HepG2 (cell line): Measurements from ENCODE around the gene S100P. TPM values are rescaled to one million over a fixed set of nuclear protein-coding genes. Genes with fewer than 3 reads are reported as not detected.

Experiments used
- ARNTL ChIP-seq: sonication (generic); formaldehyde crosslinking; IDR thresholded peaks from 2 replicates; pipeline ENCODE4 v1.4.0; 2020; ENCODE audit warnings: mild to moderate bottlenecking, missing genetic modification reagents
- EED ChIP-seq: sonication (generic); formaldehyde crosslinking; IDR thresholded peaks from 2 replicates; pipeline ENCODE4 v1.5.0; 2020; ENCODE audit warnings: mild to moderate bottlenecking, missing genetic modification reagents
- ETV6 ChIP-seq: sonication (generic); formaldehyde crosslinking; conservative IDR thresholded peaks from 2 replicates; pipeline ENCODE4 v1.4.0; 2020; ENCODE audit warnings: missing genetic modification reagents
- GATA4 ChIP-seq: sonication (generic); IDR thresholded peaks from 2 replicates; pipeline ENCODE4 v1.6.1; 2016; ENCODE audit warnings: antibody characterized with exemption, low read depth, borderline replicate concordance
- KIAA2018 ChIP-seq: sonication (generic); formaldehyde crosslinking; IDR thresholded peaks from 2 replicates; pipeline ENCODE4 v1.5.0; 2020; ENCODE audit warnings: mild to moderate bottlenecking, missing genetic modification reagents, borderline replicate concordance
- MTERF4 ChIP-seq: sonication (generic); formaldehyde crosslinking; IDR thresholded peaks from 2 replicates; pipeline ENCODE4 v1.8.0; 2023; ENCODE audit warnings: mild to moderate bottlenecking, missing genetic modification reagents
- MTF2 ChIP-seq: sonication (generic); formaldehyde crosslinking; IDR thresholded peaks from 2 replicates; pipeline ENCODE4 v1.5.0; 2020; ENCODE audit warnings: missing genetic modification reagents, borderline replicate concordance
- RBFOX2 ChIP-seq: fragments of 200-400 bp; formaldehyde crosslinking; IDR thresholded peaks from 2 replicates; pipeline ENCODE4 v1.6.1; 2017; ENCODE audit warnings: low read depth, mild to moderate bottlenecking, low read length
- SMAD1 ChIP-seq: sonication (generic); formaldehyde crosslinking; IDR thresholded peaks from 2 replicates; pipeline ENCODE4 v1.4.0; 2020; ENCODE audit warnings: missing genetic modification reagents, low read depth, mild to moderate bottlenecking, borderline replicate concordance
- ZKSCAN5 ChIP-seq: sonication (generic); formaldehyde crosslinking; IDR thresholded peaks from 2 replicates; pipeline ENCODE4 v1.5.1; 2020; ENCODE audit warnings: mild to moderate bottlenecking, missing genetic modification reagents
- ZNF251 ChIP-seq: sonication (generic); formaldehyde crosslinking; IDR thresholded peaks from 2 replicates; pipeline ENCODE4 v1.9.0; 2021; ENCODE audit warnings: mild to moderate bottlenecking, missing genetic modification reagents
- ZNF256 ChIP-seq: sonication (generic); formaldehyde crosslinking; conservative IDR thresholded peaks from 2 replicates; pipeline ENCODE4 v1.4.0; 2020; ENCODE audit warnings: missing genetic modification reagents
- ZNF33A ChIP-seq: sonication (generic); formaldehyde crosslinking; IDR thresholded peaks from 2 replicates; pipeline ENCODE4 v1.5.1; 2020; ENCODE audit warnings: missing genetic modification reagents, mild to moderate bottlenecking, moderate library complexity, borderline replicate concordance
- ZNF577 ChIP-seq: sonication (generic); formaldehyde crosslinking; IDR thresholded peaks from 2 replicates; pipeline ENCODE4 v1.4.0; 2020; ENCODE audit warnings: mild to moderate bottlenecking, low read depth, missing genetic modification reagents, borderline replicate concordance
- ZNF674 ChIP-seq: sonication (generic); formaldehyde crosslinking; IDR thresholded peaks from 2 replicates; pipeline ENCODE4 v1.5.0; 2020; ENCODE audit warnings: low read depth, mild to moderate bottlenecking, missing genetic modification reagents
- ZSCAN22 ChIP-seq: sonication (generic); formaldehyde crosslinking; IDR thresholded peaks from 2 replicates; pipeline ENCODE4 v1.4.0; 2020; ENCODE audit warnings: mild to moderate bottlenecking, missing genetic modification reagents
- polyA plus RNA-seq, 8 experiments: library from polyadenylated mRNA; depleted of rRNA in 3 of 8; stranded (reverse) in 7 of 8; unstranded in 1 of 8; fragments of >200 nt; fragmentation: Illumina TruSeq in 4 of 8; extraction: Trizol in 4 of 8; gene quantifications; 2 replicates each; pipeline versions ENCODE4 v1.2.1 to v1.2.3, GENCODE V29; 2011 to 2016; ENCODE audit warnings: low read depth in 4 of 8, missing spikeins in 1 of 8, mixed read lengths in 1 of 8; ENCODE audit not compliant: insufficient read depth in 1 of 8
- total RNA-seq, 5 experiments: library from RNA; depleted of rRNA; stranded (reverse); fragments of >200 nt; fragmentation: Illumina TruSeq; extraction: Trizol; gene quantifications; 2 replicates each; pipeline ENCODE4 v1.2.3, GENCODE V29; 2016; ENCODE audit warnings: low read depth in 1 of 5
- TF ChIP-seq, protein P1 (sequence below): sonication (generic); formaldehyde crosslinking; conservative IDR thresholded peaks from 2 replicates; pipeline ENCODE4 v1.4.0; 2020; ENCODE audit warnings: missing genetic modification reagents

The S100P gene
- total and polyA plus RNA-seq, 2 of the 13 experiments (the other 11 are each of a cell fraction or from before 2014, with no cell fraction given), result 278 to 1,649 TPM

DNA sequence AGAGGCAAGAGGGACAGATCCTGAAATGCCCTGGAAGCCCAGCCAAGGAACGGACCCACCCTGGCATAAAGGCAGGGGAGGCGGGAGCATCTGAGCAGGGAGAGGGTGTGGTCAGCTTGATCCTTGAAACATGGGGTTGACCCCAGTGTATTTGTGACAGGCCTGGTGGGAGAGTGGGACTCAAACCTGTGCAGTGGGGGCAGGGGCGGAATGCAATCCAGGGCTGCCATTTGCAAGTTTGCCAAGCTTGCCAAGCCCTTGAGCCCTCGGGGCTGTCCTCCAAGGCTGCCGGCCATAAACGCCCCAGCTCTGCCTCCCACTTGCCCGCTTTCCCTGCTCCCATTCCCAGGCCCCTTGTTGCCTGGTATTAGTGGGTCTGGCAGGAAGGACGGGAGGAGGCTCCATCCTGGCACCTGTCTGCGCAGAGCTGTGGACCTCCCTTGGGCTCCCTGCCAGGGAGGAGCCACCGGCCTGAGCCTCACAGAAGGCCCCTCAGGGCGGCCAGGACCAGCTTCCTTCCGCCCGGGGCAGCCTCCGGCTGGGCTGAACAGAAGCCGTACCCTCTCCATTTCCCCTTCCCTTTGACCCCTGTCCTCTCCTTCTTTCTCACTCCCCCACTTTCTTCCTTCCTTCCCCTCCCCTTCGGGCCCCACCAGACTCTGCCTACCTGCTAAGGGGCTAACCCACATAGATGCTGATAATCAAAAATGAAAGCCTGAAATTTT, 661 bp downstream of the S100P start (continued):
- TF ChIP-seq, protein P1, sequence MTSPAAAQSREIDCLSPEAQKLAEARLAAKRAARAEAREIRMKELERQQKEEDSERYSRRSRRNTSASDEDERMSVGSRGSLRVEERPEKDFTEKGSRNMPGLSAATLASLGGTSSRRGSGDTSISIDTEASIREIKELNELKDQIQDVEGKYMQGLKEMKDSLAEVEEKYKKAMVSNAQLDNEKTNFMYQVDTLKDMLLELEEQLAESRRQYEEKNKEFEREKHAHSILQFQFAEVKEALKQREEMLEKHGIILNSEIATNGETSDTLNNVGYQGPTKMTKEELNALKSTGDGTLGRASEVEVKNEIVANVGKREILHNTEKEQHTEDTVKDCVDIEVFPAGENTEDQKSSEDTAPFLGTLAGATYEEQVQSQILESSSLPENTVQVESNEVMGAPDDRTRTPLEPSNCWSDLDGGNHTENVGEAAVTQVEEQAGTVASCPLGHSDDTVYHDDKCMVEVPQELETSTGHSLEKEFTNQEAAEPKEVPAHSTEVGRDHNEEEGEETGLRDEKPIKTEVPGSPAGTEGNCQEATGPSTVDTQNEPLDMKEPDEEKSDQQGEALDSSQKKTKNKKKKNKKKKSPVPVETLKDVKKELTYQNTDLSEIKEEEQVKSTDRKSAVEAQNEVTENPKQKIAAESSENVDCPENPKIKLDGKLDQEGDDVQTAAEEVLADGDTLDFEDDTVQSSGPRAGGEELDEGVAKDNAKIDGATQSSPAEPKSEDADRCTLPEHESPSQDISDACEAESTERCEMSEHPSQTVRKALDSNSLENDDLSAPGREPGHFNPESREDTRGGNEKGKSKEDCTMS (CRISPR knock-in tag), result no peak
- TF ChIP-seq ZNF33A (CRISPR knock-in tag), result peak; percentile 71; the same call in 1 of the 2 replicates
- no peak for TF ChIP-seq ARNTL (CRISPR knock-in tag)
- peak; percentile 0; the same call in 1 of the 2 replicates for TF ChIP-seq SMAD1 (CRISPR knock-in tag)
- TF ChIP-seq ZKSCAN5 (CRISPR knock-in tag), result no peak
- peak; percentile 40; the same call in 1 of the 2 replicates for TF ChIP-seq ZSCAN22
- no peak for TF ChIP-seq ZNF256
- TF ChIP-seq MTF2 (CRISPR knock-in tag), result 0 out of 2 replicates have a peak, but pooled peaks have one; percentile 32
- peak; percentile 26; the same call in 1 of the 2 replicates for TF ChIP-seq ZNF674 (CRISPR knock-in tag)
- peak; percentile 73 for TF ChIP-seq RBFOX2
- peak; percentile 72; the same call in 1 of the 2 replicates for TF ChIP-seq ZNF251 (CRISPR knock-in tag)
- TF ChIP-seq ETV6 (CRISPR knock-in tag), result no peak
- TF ChIP-seq MTERF4 (CRISPR knock-in tag), result no peak; the same call in 1 of the 2 replicates
- peak; percentile 6; the same call in 1 of the 2 replicates for TF ChIP-seq EED
- no peak for TF ChIP-seq ZNF577 (CRISPR knock-in tag)
- TF ChIP-seq KIAA2018 (CRISPR knock-in tag), result 0 out of 2 replicates have a peak, but pooled peaks have one; percentile 71
- no peak for TF ChIP-seq GATA4
